Brain microvascular endothelial cell (primary cell): ENCODE results near the gene PLAGL1.
A peak's percentile ranks its signal among the peaks of the same experiment; 100 is the strongest.
"Not testable (repeated sequence)": the region's sequence is repeated elsewhere in the genome, so short reads cannot be mapped to it uniquely, and the experiment has no call there.

Experiments used
- DNase-seq: peaks from one replicate; pipeline ENCODE4 v3.0.0-alpha.2; 2020
- H3K27ac ChIP-seq: fragments of 250-450 bp; sonication (Bioruptor Pico); 2 replicates; pipeline ENCODE4 v1.5.1; 2020; ENCODE audit warnings: mild to moderate bottlenecking, moderate library complexity
- H3K27me3 ChIP-seq: fragments of 250-450 bp; sonication (Bioruptor Pico); replicated peaks from 2 replicates; pipeline ENCODE4 v1.5.1; 2020; ENCODE audit warnings: mild to moderate bottlenecking
- H3K36me3 ChIP-seq: fragments of 250-450 bp; sonication (Bioruptor Pico); replicated peaks from 2 replicates; pipeline ENCODE4 v1.5.1; 2020; ENCODE audit warnings: mild to moderate bottlenecking
- H3K4me3 ChIP-seq: 2 replicates; pipeline ENCODE4 v1.5.1; 2011; ENCODE audit warnings: low read depth, mild to moderate bottlenecking, control low read depth, low read length, moderate library complexity
- CTCF ChIP-seq: IDR thresholded peaks from 2 replicates; pipeline ENCODE4 v1.5.1; 2011; ENCODE audit warnings: low read depth, mild to moderate bottlenecking, moderate library complexity, low read length, control low read depth, inconsistent platforms; ENCODE audit errors: missing control alignments
- in situ Hi-C: cut with HindIII; loops from 2 replicates; pipeline ENCODE4 v1.10.0; 2017; ENCODE audit warnings: low sequenced_read_pairs, low pct_ligation_motif_present

The PLAGL1 gene

GRCh38 chr6:144017166-144018094, 9.4 kb upstream of the PLAGL1 start:
- no peak for DNase-seq
- no peak for TF ChIP-seq CTCF
- no peak overlapping the region for H3K4me3 ChIP-seq
- H3K27ac ChIP-seq, result no peak overlapping the region
- H3K27me3 ChIP-seq, result no peaks in the 10 kb centered on the region
- no peaks in the 10 kb centered on the region for H3K36me3 ChIP-seq
- in situ Hi-C loops, result no loop called here

- no peak overlapping the region for H3K4me3 ChIP-seq
- TF ChIP-seq CTCF, result peak; percentile 93
- no peaks in the 10 kb centered on the region for H3K27me3 ChIP-seq
- in situ Hi-C loops, result no loop called here
- H3K27ac ChIP-seq, result no peak overlapping the region
- peak; percentile 74 for DNase-seq
- H3K36me3 ChIP-seq, result no peaks in the 10 kb centered on the region
These were observed 5.4 kb upstream of the PLAGL1 start for GRCh38 chr6:144013486-144013909.

- no peaks in the 10 kb centered on the region for H3K36me3 ChIP-seq
- no peaks in the 10 kb centered on the region for H3K27me3 ChIP-seq
- DNase-seq, result peak; percentile 16
- in situ Hi-C loops, result no loop called here
- no peak overlapping the region for H3K4me3 ChIP-seq
- H3K27ac ChIP-seq, result no peak overlapping the region
- TF ChIP-seq CTCF, result no peak
These were observed 4.5 kb upstream of the PLAGL1 start for GRCh38 chr6:144012534-144012933.

GRCh38 chr6:144009628-144010027, 1.6 kb upstream of the PLAGL1 start:
- H3K36me3 ChIP-seq, H3K4me3 ChIP-seq, H3K27ac ChIP-seq, H3K27me3 ChIP-seq, in situ Hi-C loops, DNase-seq: not testable (repeated sequence)

GRCh38 chr6:144008846-144009245, 787 bp upstream of the PLAGL1 start:
- H3K27me3 ChIP-seq, result no peaks in the 10 kb centered on the region
- in situ Hi-C loops, result no loop called here
- H3K36me3 ChIP-seq, result no peaks in the 10 kb centered on the region
- DNase-seq, result no peak
- TF ChIP-seq CTCF, result no peak
- H3K27ac ChIP-seq, result no peak overlapping the region
- no peak overlapping the region for H3K4me3 ChIP-seq

GRCh38 chr6:144007478-144008119, 460 bp downstream of the PLAGL1 start:
- H3K36me3 ChIP-seq, result no peaks in the 10 kb centered on the region
- no peaks in the 10 kb centered on the region for H3K27me3 ChIP-seq
- no peak for TF ChIP-seq CTCF
- DNase-seq, result no peak
- in situ Hi-C loops, result no loop called here
- peak overlapping the region; percentile 54 for H3K27ac ChIP-seq
- peak overlapping the region; percentile 61 for H3K4me3 ChIP-seq
